CMK (cell line): ENCODE measurements around the gene CARD19.
"Not testable (repeated sequence)": the region's sequence is repeated elsewhere in the genome, so short reads cannot be mapped to it uniquely, and the experiment has no call there.

Experiments
- DNase-seq: peaks from one replicate; pipeline ENCODE4 v3.0.0-alpha.2; 2010; ENCODE audit warnings: low read depth

CARD19 gene

GRCh38 chr9:93088656-93089015 is 7.4 kb upstream of the CARD19 start:
- DNase-seq = no peak

- DNase-seq = no peak
These were observed 7.0 kb upstream of the CARD19 start for GRCh38 chr9:93089024-93089423.

DNA sequence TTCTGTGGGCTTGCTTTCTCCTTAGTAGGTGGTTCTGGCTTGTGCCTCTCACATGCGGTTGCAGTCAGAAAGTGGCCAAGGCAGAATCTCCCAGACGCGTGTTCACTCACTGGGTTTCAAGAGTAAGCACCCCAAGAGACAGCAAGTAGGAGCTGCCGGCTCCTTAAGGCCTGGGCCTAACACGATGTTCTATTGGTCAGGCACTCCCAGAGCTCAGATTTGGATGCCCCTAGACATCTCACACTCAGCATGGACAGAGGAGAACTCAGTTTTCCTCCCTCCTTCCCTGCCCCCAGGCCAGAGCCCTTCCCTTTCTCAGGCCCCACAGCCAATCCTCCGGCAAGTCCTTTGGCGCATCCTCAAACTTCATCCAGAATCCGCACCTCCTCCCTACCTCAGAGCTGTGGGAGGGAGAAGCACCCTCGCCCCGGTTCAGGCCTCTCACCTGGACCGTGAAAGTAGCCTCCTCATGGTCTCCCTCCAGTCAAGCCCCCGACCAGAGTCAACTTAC is 6.5 kb upstream of the CARD19 start:
- no peak for DNase-seq

- no peak for DNase-seq
These were observed 5.8 kb upstream of the CARD19 start for GRCh38 chr9:93090091-93090655.

DNA sequence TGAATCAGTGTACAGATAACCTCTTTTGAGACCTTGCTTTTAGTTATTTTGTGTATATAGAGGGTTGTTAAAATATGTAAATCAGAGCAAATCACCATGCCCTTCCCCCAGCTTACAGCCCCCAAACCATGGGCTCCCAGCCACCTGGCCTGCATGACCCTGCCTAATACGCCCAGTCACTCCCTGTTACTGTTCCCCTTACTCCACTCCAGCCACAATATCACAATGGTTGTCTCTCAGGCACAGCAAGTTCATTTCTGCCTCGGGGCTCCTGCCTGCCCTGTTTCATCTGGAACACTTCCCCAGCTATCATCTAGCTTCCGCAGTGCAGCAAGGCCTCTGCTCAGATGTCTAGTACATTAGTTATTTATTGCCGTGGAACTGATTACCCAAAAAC is 5.0 kb upstream of the CARD19 start:
- no peak for DNase-seq

DNA sequence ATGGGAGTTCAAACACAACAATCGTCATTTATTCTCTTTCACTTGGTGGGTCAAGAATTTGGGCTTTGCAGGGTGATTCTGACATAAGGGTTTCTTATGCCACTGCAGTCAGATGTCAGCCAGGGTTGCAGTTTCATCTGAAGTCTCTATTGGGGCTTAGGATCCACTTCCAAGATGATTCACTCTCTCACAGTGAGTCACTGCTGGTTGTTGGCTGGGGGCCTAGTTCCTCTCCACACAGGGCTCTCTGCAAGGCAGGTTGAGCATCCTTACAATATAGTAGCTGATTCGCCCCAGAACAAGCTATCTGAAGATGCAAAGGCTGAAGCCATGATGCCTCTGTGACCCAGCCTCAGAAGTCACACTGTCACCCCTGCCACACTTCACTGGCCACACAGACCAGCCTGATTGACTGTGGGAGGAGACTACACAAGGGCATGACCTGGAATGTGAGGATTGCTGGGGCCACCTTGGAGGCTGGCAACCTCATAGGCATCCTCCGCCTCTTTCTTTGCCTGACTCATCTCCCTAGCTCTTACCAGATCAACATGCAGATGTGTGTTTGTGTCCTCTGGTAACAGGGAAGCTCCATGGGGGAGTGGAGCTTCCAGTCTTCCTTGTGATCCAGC is 4.5 kb upstream of the CARD19 start:
- DNase-seq = no peak

GRCh38 chr9:93092251-93092991 is 3.6 kb upstream of the CARD19 start:
- no peak for DNase-seq

DNA sequence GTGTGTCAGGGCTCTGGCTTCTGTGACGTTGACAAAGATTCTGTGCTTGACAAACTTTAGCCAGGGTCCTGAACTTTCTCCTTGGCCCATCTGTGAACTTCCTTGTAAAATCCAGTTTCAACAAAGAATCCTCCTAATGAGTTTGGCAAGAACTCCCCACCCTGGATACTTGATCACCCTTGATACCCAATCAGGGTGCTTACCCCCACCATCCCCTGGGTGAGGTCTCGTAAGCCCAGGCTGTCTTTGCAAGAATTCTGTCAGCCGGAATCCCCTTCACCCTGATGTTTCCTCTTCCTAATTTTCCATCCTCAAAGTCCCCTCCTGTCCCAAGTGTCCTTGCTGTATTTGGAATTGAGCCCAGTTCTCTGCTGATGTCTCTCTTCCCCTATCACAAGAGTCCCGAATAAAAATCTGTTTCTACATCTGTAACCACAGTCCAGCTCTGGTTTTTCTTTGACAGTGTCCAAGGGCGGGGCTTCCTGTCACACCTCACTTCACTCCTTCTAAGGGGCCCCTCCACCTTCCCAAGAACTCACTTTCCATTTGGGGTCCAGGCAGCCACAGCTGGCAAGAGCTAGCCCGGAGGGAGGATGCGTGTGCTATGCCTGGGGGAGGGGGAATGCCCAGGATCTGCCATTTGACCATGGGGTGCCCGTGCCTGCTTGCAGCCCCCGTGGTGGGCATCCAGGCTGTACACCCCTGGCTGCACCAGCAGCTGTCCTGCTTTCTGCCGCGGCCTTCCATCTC is 2.7 kb upstream of the CARD19 start:
- DNase-seq = peak; percentile 65

DNA sequence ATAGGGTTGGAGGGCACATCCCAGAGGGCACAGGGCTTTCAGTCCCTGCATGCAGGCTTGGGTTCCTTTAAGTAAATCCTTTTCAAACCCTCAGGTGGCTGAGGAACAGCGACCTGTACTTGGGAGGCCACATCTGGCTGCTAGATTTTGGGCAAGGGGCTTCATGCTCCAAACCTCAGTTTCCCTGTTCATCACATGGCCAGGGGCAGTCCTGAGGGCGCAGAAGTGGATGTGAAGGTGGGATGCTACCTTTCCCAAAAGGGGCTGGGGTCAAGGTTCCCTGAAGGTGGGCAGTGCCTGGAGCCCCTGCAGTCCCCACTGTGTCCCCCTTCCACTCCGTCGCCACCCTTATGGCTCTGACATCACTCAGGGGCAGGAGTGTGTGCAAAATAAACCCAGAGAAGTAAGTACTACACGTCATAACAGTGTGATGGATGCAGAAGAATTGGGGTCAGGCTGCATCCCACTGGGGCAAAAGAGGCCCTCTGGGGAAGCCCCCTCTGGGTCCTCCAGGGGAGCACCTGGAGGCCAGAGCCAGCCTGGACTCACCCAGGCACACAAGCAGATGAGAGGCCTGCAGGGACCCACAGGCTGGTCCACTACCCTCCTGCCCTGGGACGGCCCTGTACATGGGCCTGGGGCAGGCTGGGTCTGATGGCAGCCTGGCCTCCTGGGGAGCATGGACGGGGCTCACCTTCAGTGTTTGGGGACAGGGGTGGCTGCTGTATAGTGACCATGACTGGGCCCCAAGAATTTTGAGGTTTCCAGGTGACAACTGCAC is 1.9 kb upstream of the CARD19 start:
- no peak for DNase-seq

DNA sequence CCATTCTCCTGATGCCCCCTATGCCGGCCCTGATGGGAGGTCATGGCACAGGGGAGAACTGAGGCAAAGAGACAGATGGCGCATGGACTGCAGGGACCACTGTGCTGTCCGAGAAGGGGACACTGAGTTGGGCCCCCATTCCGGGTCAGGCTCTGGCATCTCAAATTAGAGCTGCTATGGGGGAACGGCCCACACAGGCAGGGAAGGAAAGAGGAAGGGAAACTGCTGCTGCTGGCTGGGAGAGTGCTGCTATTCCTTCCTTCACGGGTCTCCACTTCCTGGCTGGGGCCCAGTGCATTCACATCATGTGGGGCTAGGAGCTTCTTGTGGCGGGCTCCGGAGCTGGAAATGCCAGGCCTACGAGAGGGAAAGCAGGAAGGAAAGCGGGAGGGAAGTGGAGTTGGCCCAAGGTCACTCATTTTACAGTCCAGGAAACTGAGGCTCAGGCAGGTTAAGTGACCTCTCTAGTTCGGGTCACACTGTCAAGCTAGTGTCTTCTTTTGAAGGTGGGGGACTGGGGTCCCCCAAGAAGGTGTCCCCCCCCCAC is 1.3 kb upstream of the CARD19 start:
- no peak for DNase-seq

GRCh38 chr9:93095205-93096130 is 549 bp upstream of the CARD19 start:
- DNase-seq = peak; percentile 81

DNA sequence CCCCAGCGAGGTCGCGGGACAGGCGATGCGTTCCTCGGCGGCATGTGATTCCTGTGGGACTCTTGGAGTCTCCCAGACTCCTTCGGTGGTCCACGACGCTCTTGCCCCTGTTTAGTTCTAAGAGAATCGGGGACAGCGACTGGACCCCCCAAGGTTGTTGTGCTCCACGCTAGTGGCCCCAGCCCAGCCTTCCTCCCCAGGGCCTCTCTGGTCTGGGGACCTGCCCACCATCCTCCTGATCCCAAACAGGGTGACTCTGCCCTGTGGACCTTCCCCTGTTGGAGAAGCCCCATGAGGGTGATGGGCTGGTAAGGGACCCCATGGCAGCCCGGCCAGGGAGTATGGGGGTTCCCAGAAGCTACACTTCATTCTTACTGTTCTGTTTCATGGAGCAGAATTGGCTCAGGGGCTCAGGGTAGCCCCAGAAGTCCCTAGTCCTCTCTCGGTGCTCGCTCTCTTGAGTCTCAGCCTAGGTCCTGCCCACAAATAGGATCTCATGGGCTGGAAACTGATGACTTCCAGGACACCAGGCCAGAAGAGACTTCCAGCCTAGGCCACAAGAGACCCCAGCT is 880 bp downstream of the CARD19 start:
- DNase-seq = no peak

DNA sequence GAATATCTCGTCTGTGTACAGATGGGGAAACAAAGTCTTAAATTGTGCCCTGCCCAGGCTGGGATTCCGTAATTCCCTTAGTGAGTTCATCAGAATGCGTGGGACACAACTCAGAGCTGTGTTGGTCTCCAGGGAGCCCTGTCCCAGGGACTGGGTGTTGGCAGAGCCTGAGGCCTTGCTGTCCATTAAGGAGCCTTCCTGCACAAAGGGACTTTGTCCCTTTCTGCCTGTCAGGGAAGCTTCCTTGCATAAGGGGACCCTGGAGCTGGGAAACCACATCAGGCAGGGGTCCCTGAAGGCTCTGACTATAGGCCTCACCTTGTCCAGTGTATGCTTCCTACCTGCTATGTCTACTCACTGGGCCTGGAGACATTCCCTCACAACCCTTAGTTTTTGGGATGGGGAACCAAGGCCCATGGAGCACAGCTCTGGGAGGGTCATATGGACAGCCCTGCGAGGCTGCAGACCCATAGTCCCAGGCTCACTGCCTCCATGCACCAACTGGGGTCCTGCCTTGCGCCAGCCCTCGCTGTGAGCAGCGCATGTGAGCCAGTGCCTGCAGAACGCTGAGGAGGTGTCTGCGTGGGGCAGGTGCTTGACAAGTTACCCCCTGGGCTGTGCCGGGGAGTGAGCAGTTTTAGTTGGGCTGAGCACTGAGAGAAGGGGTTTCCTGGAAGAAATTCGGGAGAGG is 1.6 kb downstream of the CARD19 start:
- DNase-seq = no peak

DNA sequence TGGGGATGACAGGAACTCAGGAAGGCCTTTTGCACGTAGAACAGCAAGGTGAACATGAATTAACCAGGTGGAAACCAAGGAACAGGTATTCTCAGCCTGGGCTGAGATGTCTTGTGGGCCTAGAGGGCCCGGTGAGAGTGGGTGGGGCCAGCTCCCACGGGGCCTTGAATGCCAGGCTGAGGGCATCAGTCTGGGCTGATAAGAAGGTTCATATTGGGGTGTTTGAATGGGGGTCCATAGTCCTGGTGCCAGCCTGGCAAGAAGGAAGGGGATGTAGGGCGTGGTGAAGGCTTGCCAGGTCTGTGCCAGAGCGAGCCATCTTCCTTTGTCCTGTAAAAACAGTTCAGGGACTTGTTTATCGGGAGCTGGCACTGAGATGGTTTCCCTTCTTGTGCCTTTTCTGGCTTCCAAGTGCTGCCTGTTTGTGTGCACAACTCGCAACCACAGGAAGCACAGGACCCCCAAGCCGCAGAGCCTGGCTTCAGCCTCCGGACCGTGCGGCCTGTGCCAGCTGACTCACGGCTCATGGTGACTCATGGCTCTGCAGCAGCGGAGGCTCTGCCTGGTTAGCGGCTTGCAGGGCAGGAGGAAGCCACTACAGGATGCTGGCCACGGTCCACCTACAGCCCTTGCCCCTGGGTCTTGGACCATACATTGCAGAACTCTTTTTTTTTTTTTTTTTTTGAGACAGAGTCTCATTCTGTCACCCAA is 2.4 kb downstream of the CARD19 start:
- DNase-seq = peak; percentile 56

DNA sequence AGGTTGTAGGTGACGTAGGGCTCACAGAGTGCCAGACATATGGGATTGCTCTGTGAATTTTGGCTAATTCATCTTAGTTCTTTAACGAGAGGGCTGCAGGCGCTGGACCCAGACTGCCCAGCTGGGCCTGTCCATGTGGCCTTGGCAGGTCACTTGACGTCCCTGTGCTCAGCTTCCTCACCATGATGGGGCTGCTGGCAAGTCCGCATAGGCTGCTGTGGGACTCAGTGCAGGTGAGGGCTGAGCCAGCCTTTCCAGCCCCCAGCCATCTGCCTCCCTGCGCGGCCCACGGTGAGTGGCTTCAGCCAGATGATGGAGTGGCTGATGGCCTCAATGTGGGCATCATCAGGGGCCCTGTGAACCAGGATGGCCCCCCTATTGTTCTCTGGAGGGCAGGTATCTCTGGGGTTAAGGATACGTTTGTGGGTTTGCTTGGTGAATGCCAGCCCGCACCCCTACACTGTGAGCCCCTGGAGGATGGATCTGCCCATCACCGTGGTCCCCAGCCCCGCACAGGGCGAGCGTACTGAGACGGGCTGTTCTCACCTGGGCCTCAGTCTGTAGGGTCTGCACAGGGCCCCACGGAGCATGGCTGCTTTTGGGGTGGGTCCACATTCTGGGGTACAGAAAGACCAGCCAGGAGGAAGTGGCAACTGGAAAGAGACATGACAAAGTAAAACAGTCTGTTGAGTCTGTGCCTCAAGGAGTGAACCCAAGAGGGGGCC is 3.7 kb downstream of the CARD19 start:
- DNase-seq = no peak

GRCh38 chr9:93100276-93100636 is 4.2 kb downstream of the CARD19 start:
- no peak for DNase-seq

GRCh38 chr9:93101086-93101485 is 5.1 kb downstream of the CARD19 start:
- DNase-seq = not testable (repeated sequence)

GRCh38 chr9:93105620-93106019 is 9.6 kb downstream of the CARD19 start:
- no peak for DNase-seq
